DOHH2 (cell line): ENCODE results near the gene CEACAM6.

Experiments
- CTCF ChIP-seq: fragments of 200-600 bp; sonication (generic); IDR thresholded peaks from one replicate; pipeline ENCODE4 v1.5.1; 2014; ENCODE audit warnings: antibody characterized with exemption, mild to moderate bottlenecking, low read depth, low read length; ENCODE audit not compliant: poor library complexity, severe bottlenecking
- EZH2phosphoT487 ChIP-seq: fragments of 200-600 bp; sonication (generic); IDR thresholded peaks from 2 replicates; pipeline ENCODE4 v1.6.1; 2017; ENCODE audit warnings: borderline replicate concordance, mild to moderate bottlenecking, antibody characterized with exemption, low read length, moderate library complexity, mixed read lengths

- TF ChIP-seq CTCF (no peak), EZH2phosphoT487 (no peak)
Observed at GRCh38 chr19:41767115-41767514, 11.8 kb downstream of the CEACAM6 start.
